HCT116 (cell line): ENCODE results near the gene COL26A1.

ENCODE experiments used
- CBX3 ChIP-seq: IDR thresholded peaks from 2 replicates; pipeline ENCODE4 v1.6.1; 2012; ENCODE audit warnings: low read depth
- CEBPB ChIP-seq: IDR thresholded peaks from 2 replicates; pipeline ENCODE4 v1.6.1; 2012; ENCODE audit warnings: low read depth
- EGR1 ChIP-seq: IDR thresholded peaks from 2 replicates; pipeline ENCODE4 v1.6.1; 2012; ENCODE audit warnings: low read depth
- EZH2 ChIP-seq: fragments of 200-600 bp; sonication (generic); IDR thresholded peaks from 2 replicates; pipeline ENCODE4 v1.6.1; 2017; ENCODE audit warnings: antibody characterized with exemption, mixed run types
- EZH2phosphoT487 ChIP-seq: fragments of 200-600 bp; IDR thresholded peaks from 2 replicates; pipeline ENCODE4 v1.6.1; 2018; ENCODE audit warnings: antibody characterized with exemption, borderline replicate concordance
- POLR2A ChIP-seq: IDR thresholded peaks from 2 replicates; pipeline ENCODE4 v1.7.0; 2011; ENCODE audit warnings: borderline replicate concordance; ENCODE audit not compliant: insufficient read depth, insufficient read length; ENCODE audit errors: extremely low read depth
- POLR2AphosphoS5 ChIP-seq: IDR thresholded peaks from 2 replicates; pipeline ENCODE4 v1.6.1; 2011; ENCODE audit warnings: mild to moderate bottlenecking, low read depth, low read length, moderate library complexity
- RAD21 ChIP-seq: IDR thresholded peaks from 2 replicates; pipeline ENCODE4 v1.6.1; 2012; ENCODE audit warnings: low read depth, mild to moderate bottlenecking
- SIN3A ChIP-seq: IDR thresholded peaks from 2 replicates; pipeline ENCODE4 v1.6.1; 2012; ENCODE audit warnings: low read depth
- SP1 ChIP-seq: IDR thresholded peaks from 2 replicates; pipeline ENCODE4 v1.6.1; 2012; ENCODE audit warnings: low read depth
- ZNF274 ChIP-seq: fragments of 200-500 bp; sonication (Bioruptor generic); IDR thresholded peaks from 2 replicates; pipeline ENCODE4 v1.6.1; 2014; ENCODE audit warnings: mild to moderate bottlenecking, low read depth, low read length, inconsistent platforms
- TF ChIP-seq, protein P1 (sequence below), 3 experiments: fragments of 200-600 bp in 1 of 3; sonication (generic) in 1 of 3; IDR thresholded peaks in 2 of 3; conservative IDR thresholded peaks in 1 of 3; 2 replicates each; pipeline ENCODE4 v1.5.1; 2012 to 2017; ENCODE audit warnings: low read depth in 2 of 3, low read length in 2 of 3, antibody characterized with exemption in 1 of 3, borderline replicate concordance in 1 of 3, control low read depth in 1 of 3, mild to moderate bottlenecking in 1 of 3, mixed read lengths in 1 of 3, mixed run types in 1 of 3, moderate library complexity in 1 of 3; ENCODE audit not compliant: insufficient read depth in 1 of 3
- TF ChIP-seq, protein P2 (sequence below): IDR thresholded peaks from 2 replicates; pipeline ENCODE4 v1.6.1; 2012

DNA sequence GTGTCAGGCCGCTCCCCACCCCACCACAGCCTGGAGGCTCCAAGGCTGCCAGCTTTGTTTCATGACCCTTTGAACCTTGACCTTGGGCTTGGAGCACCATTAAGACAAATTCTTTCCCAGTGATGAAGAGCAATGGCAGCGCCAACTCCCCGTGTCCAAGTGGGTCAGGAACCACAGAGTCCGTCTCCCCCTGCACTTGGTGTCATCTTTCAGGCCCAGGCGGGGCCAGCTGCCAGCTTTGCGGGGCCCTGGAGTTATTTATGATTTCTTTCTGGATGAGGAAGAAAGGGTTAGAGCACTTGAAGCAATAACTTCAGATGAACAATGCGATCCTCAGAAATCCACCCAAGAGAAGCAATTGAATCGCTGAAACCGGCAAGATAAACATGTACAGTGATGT lies 155.7 kb downstream of the COL26A1 start:
- TF ChIP-seq, protein P1, sequence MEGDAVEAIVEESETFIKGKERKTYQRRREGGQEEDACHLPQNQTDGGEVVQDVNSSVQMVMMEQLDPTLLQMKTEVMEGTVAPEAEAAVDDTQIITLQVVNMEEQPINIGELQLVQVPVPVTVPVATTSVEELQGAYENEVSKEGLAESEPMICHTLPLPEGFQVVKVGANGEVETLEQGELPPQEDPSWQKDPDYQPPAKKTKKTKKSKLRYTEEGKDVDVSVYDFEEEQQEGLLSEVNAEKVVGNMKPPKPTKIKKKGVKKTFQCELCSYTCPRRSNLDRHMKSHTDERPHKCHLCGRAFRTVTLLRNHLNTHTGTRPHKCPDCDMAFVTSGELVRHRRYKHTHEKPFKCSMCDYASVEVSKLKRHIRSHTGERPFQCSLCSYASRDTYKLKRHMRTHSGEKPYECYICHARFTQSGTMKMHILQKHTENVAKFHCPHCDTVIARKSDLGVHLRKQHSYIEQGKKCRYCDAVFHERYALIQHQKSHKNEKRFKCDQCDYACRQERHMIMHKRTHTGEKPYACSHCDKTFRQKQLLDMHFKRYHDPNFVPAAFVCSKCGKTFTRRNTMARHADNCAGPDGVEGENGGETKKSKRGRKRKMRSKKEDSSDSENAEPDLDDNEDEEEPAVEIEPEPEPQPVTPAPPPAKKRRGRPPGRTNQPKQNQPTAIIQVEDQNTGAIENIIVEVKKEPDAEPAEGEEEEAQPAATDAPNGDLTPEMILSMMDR (IDR thresholded peaks at IDR 0.05 in 2 of 3, conservative IDR thresholded peaks at IDR 0.05 in 1 of 3; ENCODE audit: borderline replicate concordance in 1 of 3, insufficient read depth in 1 of 3, low read depth in 2 of 3, low read length in 2 of 3): no peak
- TF ChIP-seq CBX3 (no peak), RAD21 (no peak), POLR2A (no peak), EZH2 (no peak), SIN3A (no peak), EGR1 (no peak), EZH2phosphoT487 (no peak), CEBPB (no peak), POLR2AphosphoS5 (no peak), SP1 (no peak), ZNF274 (no peak)
- TF ChIP-seq, protein P2, sequence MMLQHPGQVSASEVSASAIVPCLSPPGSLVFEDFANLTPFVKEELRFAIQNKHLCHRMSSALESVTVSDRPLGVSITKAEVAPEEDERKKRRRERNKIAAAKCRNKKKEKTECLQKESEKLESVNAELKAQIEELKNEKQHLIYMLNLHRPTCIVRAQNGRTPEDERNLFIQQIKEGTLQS: no peak
